Prostate gland (tissue), 2 donors: ENCODE measurements around the gene DCP1B.

Source experiments
- POLR2A ChIP-seq: fragments of 450-650 bp; IDR thresholded peaks from one replicate; pipeline ENCODE4 v1.6.1; 2016; ENCODE audit warnings: antibody characterized with exemption, mild to moderate bottlenecking
- POLR2AphosphoS5 ChIP-seq: sonication (generic); formaldehyde crosslinking; IDR thresholded peaks from one replicate; pipeline ENCODE4 v1.6.1; 2017; ENCODE audit warnings: antibody characterized with exemption
- TF ChIP-seq, protein P1 (sequence below), 4 experiments: fragments of 200-600 bp in 2 of 4; fragments of 450-650 bp in 2 of 4; sonication (generic) in 2 of 4; IDR thresholded peaks; 1 replicate in 3 of 4; 2 replicates in 1 of 4; pipeline ENCODE4 v1.5.1; 2016 to 2019; ENCODE audit warnings: antibody characterized with exemption in 4 of 4, mild to moderate bottlenecking in 2 of 4, moderate library complexity in 2 of 4

DNA sequence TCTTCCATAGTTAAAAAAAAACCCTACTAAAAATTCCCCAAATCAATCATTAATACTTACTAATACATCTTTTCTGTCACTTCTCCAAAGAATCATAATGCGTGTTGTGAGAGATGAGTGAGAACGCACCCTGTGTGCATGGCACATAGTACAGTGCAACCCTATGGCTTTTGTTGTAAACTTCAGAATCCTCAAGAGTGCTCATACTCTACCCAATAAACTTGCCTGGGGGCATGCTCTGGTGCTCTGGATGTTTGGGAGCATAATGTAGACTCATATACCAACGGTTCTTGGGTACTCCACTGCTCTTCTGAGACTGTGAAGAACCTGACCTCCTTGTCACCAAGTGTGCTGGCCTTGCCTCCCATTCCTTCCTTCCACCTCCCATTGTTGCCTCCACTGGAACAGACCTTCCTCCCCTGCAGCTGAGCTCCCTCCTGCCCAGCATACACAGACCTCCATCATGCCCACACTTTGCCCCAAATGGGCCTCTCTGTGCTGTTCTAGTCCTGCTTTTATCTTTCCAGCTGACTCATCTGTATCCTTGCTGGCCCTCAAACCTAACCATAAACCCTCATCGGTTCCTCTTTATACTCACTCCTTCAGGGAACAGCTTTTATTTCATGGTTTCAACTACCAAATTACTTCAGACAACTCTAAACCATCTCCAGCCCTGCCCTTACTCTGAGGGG lies 8.9 kb downstream of the DCP1B start:
- no peak for TF ChIP-seq POLR2A
- TF ChIP-seq, protein P1, sequence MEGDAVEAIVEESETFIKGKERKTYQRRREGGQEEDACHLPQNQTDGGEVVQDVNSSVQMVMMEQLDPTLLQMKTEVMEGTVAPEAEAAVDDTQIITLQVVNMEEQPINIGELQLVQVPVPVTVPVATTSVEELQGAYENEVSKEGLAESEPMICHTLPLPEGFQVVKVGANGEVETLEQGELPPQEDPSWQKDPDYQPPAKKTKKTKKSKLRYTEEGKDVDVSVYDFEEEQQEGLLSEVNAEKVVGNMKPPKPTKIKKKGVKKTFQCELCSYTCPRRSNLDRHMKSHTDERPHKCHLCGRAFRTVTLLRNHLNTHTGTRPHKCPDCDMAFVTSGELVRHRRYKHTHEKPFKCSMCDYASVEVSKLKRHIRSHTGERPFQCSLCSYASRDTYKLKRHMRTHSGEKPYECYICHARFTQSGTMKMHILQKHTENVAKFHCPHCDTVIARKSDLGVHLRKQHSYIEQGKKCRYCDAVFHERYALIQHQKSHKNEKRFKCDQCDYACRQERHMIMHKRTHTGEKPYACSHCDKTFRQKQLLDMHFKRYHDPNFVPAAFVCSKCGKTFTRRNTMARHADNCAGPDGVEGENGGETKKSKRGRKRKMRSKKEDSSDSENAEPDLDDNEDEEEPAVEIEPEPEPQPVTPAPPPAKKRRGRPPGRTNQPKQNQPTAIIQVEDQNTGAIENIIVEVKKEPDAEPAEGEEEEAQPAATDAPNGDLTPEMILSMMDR (IDR thresholded peaks at IDR 0.05): no peak
- no peak for TF ChIP-seq POLR2AphosphoS5
